ENCODE measurements around the gene PRSS56. TPM values are rescaled to one million over a fixed set of nuclear protein-coding genes. Genes with fewer than 3 reads are reported as not detected.

The PRSS56 gene
- total and polyA plus RNA-seq, 2 donors (not counting 1 experiment from before 2014, with no cell fraction given): not detected

DNA sequence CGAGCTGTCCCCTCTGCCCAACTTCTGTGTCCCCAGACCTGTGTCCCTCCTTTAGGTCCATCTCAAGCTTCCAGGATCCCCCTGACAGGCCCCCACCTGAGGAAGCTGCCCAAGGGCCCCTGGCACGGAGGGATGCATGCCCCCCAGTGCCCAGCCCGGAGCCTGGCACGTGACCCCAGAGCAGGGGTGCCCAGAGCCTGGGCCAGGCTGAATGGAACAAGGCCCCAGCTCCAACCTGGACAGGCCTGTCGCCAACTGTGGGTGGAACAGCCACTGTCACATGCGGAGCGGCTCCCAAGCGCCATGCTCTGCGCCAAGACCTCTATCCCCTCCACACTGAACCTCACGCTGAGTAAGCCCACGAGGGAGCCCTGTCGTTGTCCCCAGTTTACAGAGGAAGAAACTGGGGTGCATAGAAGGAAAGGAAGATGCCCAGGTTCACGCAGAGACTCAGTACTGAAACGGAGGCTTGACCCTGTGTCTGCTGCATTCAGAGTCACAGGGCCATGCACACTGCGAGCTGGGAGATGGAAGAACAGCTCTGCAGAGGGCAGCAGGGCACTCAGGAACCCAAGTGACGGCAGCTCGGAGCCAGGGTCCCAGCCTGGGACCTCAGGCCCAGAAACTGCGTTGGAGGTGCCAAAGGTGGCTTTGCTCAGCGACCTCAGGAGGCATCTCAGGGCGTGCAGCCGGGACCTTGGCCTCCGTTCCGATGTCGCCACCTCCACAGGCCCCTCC, 27.1 kb upstream of the PRSS56 start:
- Histone ChIP-seq H3K27ac (ENCODE audit: insufficient read depth, low read length) (no peak overlapping the region), H3K9me3 (ENCODE audit: control insufficient read depth, insufficient read depth, low read depth, low read length) (no peaks in the 10 kb centered on the region), H3K4me1 (ENCODE audit: control insufficient read depth, extremely low read depth, insufficient read depth, low read length) (no peaks in the 10 kb centered on the region), H3K36me3 (ENCODE audit: control insufficient read depth, insufficient read depth, low read length) (no peaks in the 10 kb centered on the region), H3K79me2 (ENCODE audit: control insufficient read depth, insufficient read depth, low read length) (no peaks in the 10 kb centered on the region), H3K4me3 (replicated peaks in 1 of 4; ENCODE audit: control extremely low read depth in 1 of 4, insufficient read depth in 1 of 4, low read depth in 3 of 4, low read length in 4 of 4) (no peak overlapping the region), H2AFZ (ENCODE audit: low read length) (no peak overlapping the region), H4K20me1 (ENCODE audit: control insufficient read depth, extremely low read depth, insufficient read depth, low read length) (no peaks in the 10 kb centered on the region), H3K9ac (ENCODE audit: insufficient read depth, low read length) (no peak overlapping the region), H3K4me2 (ENCODE audit: extremely low read depth, insufficient read depth, low read length) (no peak overlapping the region), H3K27me3 (ENCODE audit: control insufficient read depth, insufficient read depth, low read length) (peaks cover 8% of the 10 kb centered on the region)
- no peak for DNase-seq (ENCODE audit: low read depth in 2 of 2)
- TF ChIP-seq, protein P1, sequence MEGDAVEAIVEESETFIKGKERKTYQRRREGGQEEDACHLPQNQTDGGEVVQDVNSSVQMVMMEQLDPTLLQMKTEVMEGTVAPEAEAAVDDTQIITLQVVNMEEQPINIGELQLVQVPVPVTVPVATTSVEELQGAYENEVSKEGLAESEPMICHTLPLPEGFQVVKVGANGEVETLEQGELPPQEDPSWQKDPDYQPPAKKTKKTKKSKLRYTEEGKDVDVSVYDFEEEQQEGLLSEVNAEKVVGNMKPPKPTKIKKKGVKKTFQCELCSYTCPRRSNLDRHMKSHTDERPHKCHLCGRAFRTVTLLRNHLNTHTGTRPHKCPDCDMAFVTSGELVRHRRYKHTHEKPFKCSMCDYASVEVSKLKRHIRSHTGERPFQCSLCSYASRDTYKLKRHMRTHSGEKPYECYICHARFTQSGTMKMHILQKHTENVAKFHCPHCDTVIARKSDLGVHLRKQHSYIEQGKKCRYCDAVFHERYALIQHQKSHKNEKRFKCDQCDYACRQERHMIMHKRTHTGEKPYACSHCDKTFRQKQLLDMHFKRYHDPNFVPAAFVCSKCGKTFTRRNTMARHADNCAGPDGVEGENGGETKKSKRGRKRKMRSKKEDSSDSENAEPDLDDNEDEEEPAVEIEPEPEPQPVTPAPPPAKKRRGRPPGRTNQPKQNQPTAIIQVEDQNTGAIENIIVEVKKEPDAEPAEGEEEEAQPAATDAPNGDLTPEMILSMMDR (conservative IDR thresholded peaks at IDR 0.05 in 1 of 2, IDR thresholded peaks at IDR 0.05 in 1 of 2; ENCODE audit: low read depth in 1 of 2, low read length in 2 of 2): no peak
- TF ChIP-seq EZH2 (IDR thresholded peaks at IDR 0.05; ENCODE audit: low read length, missing control alignments): no peak

DNA sequence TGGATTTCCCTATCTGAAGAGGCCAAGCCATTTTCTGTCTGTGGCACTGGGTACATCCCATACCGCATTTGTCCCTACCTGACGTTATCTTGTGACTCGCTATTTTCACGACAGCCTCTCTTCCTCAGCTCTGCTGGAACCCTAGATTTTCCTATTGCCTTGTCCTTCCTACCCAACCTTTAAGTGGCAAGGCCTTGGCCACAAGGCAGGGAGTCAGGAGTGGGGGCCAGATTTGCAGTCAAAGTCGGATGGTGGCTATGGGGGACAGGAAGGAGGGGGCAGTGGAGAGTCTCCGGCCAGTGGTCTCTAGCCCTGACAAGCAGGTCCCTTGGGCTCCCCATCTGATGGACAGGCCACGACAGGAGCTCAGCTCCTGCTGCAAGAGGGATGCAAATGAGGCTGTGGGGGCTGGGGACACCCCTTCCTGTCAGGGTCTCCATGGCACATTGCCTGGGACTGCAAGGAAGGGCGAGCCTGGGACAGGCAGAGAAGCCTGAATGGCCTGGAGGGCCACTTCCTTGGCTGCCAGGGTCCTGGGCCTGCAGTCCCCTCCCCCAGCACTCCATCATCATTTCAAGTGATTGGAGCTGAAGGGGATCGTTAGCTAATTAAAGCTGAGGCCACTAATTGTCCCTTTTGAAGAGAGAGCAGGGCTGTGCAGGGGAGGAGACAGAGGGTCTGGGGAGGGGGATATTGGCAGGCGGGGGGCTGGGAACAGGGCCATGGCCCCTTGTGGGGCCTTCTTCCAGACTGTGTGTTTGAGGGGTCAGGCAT, 26.3 kb upstream of the PRSS56 start:
- no peak for DNase-seq (ENCODE audit: low read depth in 2 of 2)
- H3K79me2 ChIP-seq (ENCODE audit: control insufficient read depth, insufficient read depth, low read length): no peaks in the 10 kb centered on the region
- no peaks in the 10 kb centered on the region for H4K20me1 ChIP-seq (ENCODE audit: control insufficient read depth, extremely low read depth, insufficient read depth, low read length)
- H3K9ac ChIP-seq (ENCODE audit: insufficient read depth, low read length): no peak overlapping the region
- no peak for TF ChIP-seq EZH2 (IDR thresholded peaks at IDR 0.05; ENCODE audit: low read length, missing control alignments)
- TF ChIP-seq, protein P1 (conservative IDR thresholded peaks at IDR 0.05 in 1 of 2, IDR thresholded peaks at IDR 0.05 in 1 of 2; ENCODE audit: low read depth in 1 of 2, low read length in 2 of 2): no peak
- H3K36me3 ChIP-seq (ENCODE audit: control insufficient read depth, insufficient read depth, low read length): no peaks in the 10 kb centered on the region
- H3K4me2 ChIP-seq (ENCODE audit: extremely low read depth, insufficient read depth, low read length): no peak overlapping the region
- no peaks in the 10 kb centered on the region for H3K4me1 ChIP-seq (ENCODE audit: control insufficient read depth, extremely low read depth, insufficient read depth, low read length)
- no peak overlapping the region for H2AFZ ChIP-seq (ENCODE audit: low read length)
- H3K9me3 ChIP-seq (ENCODE audit: control insufficient read depth, insufficient read depth, low read depth, low read length): no peaks in the 10 kb centered on the region
- H3K27me3 ChIP-seq (ENCODE audit: control insufficient read depth, insufficient read depth, low read length): peaks cover under 1% of the 10 kb centered on the region
- no peak overlapping the region for H3K4me3 ChIP-seq (replicated peaks in 1 of 4; ENCODE audit: control extremely low read depth in 1 of 4, insufficient read depth in 1 of 4, low read depth in 3 of 4, low read length in 4 of 4)
- no peak overlapping the region for H3K27ac ChIP-seq (ENCODE audit: insufficient read depth, low read length)

DNA sequence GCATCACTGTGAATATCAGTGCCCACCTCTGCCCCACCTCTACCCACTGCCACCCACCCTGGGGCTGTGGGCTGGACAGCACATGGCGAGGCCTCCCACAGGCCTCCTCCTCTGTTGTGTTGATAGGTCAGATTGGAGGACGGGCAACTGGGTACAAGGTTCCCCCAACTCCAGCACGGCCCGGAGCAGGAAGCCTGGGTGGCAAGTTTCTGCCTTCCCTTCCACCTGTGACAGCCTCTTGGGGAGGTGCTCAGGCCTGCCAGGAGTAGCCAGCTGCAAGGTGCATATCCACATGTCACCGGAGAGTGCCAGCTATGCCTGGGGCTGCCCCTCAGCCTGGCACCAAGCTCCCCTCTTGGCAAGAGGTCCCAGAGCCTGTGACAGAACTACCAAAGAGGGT, 25.6 kb upstream of the PRSS56 start:
- Histone ChIP-seq H3K4me1 (ENCODE audit: control insufficient read depth, extremely low read depth, insufficient read depth, low read length) (no peaks in the 10 kb centered on the region), H3K27me3 (ENCODE audit: control insufficient read depth, insufficient read depth, low read length) (no peaks in the 10 kb centered on the region), H3K27ac (ENCODE audit: insufficient read depth, low read length) (no peak overlapping the region), H3K36me3 (ENCODE audit: control insufficient read depth, insufficient read depth, low read length) (no peaks in the 10 kb centered on the region), H3K4me3 (replicated peaks in 1 of 4; ENCODE audit: control extremely low read depth in 1 of 4, insufficient read depth in 1 of 4, low read depth in 3 of 4, low read length in 4 of 4) (no peak overlapping the region), H3K79me2 (ENCODE audit: control insufficient read depth, insufficient read depth, low read length) (no peaks in the 10 kb centered on the region), H4K20me1 (ENCODE audit: control insufficient read depth, extremely low read depth, insufficient read depth, low read length) (no peaks in the 10 kb centered on the region), H3K9me3 (ENCODE audit: control insufficient read depth, insufficient read depth, low read depth, low read length) (no peaks in the 10 kb centered on the region), H3K4me2 (ENCODE audit: extremely low read depth, insufficient read depth, low read length) (no peak overlapping the region), H3K9ac (ENCODE audit: insufficient read depth, low read length) (no peak overlapping the region), H2AFZ (ENCODE audit: low read length) (no peak overlapping the region)
- no peak for DNase-seq (ENCODE audit: low read depth in 2 of 2)
- no peak for TF ChIP-seq EZH2 (IDR thresholded peaks at IDR 0.05; ENCODE audit: low read length, missing control alignments)
- TF ChIP-seq, protein P1 (conservative IDR thresholded peaks at IDR 0.05 in 1 of 2, IDR thresholded peaks at IDR 0.05 in 1 of 2; ENCODE audit: low read depth in 1 of 2, low read length in 2 of 2): no peak

All from fibroblast of lung (primary cell).